ENCODE measurements around the gene PLEKHG7.

- TF ChIP-seq CTCF (IDR thresholded peaks at IDR 0.05; ENCODE audit: borderline replicate concordance, extremely low read depth, low read length, poor library complexity, severe bottlenecking) (no peak), EZH2 (IDR thresholded peaks at IDR 0.05; ENCODE audit: borderline replicate concordance, low read depth, low read length, severe bottlenecking) (no peak)
Observed at GRCh38 chr12:92756898-92757596, 54.3 kb downstream of the PLEKHG7 start.
